IMR-90 (cell line): Measurements from ENCODE around the gene MRPL17. TPM values are rescaled to one million over a fixed set of nuclear protein-coding genes. Genes with fewer than 3 reads are reported as not detected.

Source experiments
- ATAC-seq: fragments of 200-7000 bp; cut with Tn5 transposase; 2 replicates; pipeline ENCODE4 v1.9.1; 2020; ENCODE audit warnings: low read depth, mild to moderate bottlenecking, moderate library complexity
- BruUV-seq: library from RNA; stranded (reverse); fragments of 400-500 nt; replicated peaks from 2 replicates; lab custom pipeline; 2021; lab: Mats Ljungman, UMichigan
- CTCF ChIA-PET: fragments of 300-600 bp; formaldehyde crosslinking; extraction: SDS; loops from one replicate; lab custom pipeline; 2021; ENCODE audit warnings: antibody characterized with exemption; lab: Yijun Ruan, JAX
- POLR2A ChIA-PET: fragments of 300-600 bp; sonication (Branson Sonifier 250); formaldehyde crosslinking; loops from one replicate; lab custom pipeline; 2022; ENCODE audit warnings: antibody characterized with exemption; ENCODE audit not compliant: unreplicated experiment; lab: Charles Lee
- DNase-seq: peaks from one replicate; pipeline ENCODE4 v3.0.0; 2013
- H2AFZ ChIP-seq: replicated peaks from 2 replicates; pipeline ENCODE3; 2013; ENCODE audit warnings: low read length, mild to moderate bottlenecking; ENCODE audit not compliant: poor library complexity
- H2AK5ac ChIP-seq: 2 replicates; pipeline ENCODE4 v1.6.1; 2013; ENCODE audit warnings: low read depth, low read length, inconsistent platforms
- H2AK9ac ChIP-seq: replicated peaks from 2 replicates; pipeline ENCODE3; 2013; ENCODE audit warnings: mild to moderate bottlenecking, low read depth, low read length, moderate library complexity; ENCODE audit not compliant: poor library complexity
- H2BK120ac ChIP-seq: 2 replicates; pipeline ENCODE4 v1.6.1; 2013; ENCODE audit warnings: low read depth, low read length, inconsistent platforms
- H2BK15ac ChIP-seq: 3 replicates; pipeline ENCODE4 v1.6.1; 2013; ENCODE audit warnings: low read depth, low read length, inconsistent platforms
- H2BK20ac ChIP-seq: 2 replicates; pipeline ENCODE4 v1.6.1; 2013; ENCODE audit warnings: low read depth, mild to moderate bottlenecking, inconsistent platforms, low read length, moderate library complexity
- H2BK5ac ChIP-seq: 2 replicates; pipeline ENCODE4 v1.6.1; 2013; ENCODE audit warnings: mild to moderate bottlenecking, low read depth, low read length, inconsistent platforms; ENCODE audit not compliant: poor library complexity, severe bottlenecking
- H3K14ac ChIP-seq: replicated peaks from 2 replicates; pipeline ENCODE4 v1.6.1; 2013; ENCODE audit warnings: low read depth, low read length, inconsistent platforms
- H3K18ac ChIP-seq: 2 replicates; pipeline ENCODE4 v1.6.1; 2013; ENCODE audit warnings: low read depth, low read length, control low read depth
- H3K23ac ChIP-seq: 2 replicates; pipeline ENCODE4 v1.6.1; 2013; ENCODE audit warnings: low read depth, low read length, inconsistent platforms
- H3K27ac ChIP-seq: 2 replicates; pipeline ENCODE4 v1.5.1; 2013; ENCODE audit warnings: mild to moderate bottlenecking, control low read depth, low read length; ENCODE audit not compliant: insufficient read depth
- H3K27me3 ChIP-seq: 2 replicates; pipeline ENCODE4 v1.6.1; 2013; ENCODE audit warnings: low read length; ENCODE audit not compliant: control insufficient read depth, insufficient read depth
- H3K36me3 ChIP-seq: 2 replicates; pipeline ENCODE4 v1.6.1; 2013; ENCODE audit warnings: low read length, mixed read lengths; ENCODE audit not compliant: control insufficient read depth, insufficient read depth
- H3K4ac ChIP-seq: 2 replicates; pipeline ENCODE4 v1.6.1; 2013; ENCODE audit warnings: low read depth, low read length, inconsistent platforms
- H3K4me1 ChIP-seq: 2 replicates; pipeline ENCODE4 v1.6.1; 2013; ENCODE audit warnings: low read length, mixed read lengths; ENCODE audit not compliant: control insufficient read depth, insufficient read depth
- H3K4me2 ChIP-seq: 2 replicates; pipeline ENCODE4 v1.6.1; 2013; ENCODE audit warnings: low read depth, mild to moderate bottlenecking, control low read depth, low read length, moderate library complexity
- H3K4me3 ChIP-seq: 2 replicates; pipeline ENCODE4 v1.5.1; 2013; ENCODE audit warnings: low read depth, mild to moderate bottlenecking, control low read depth, low read length, moderate library complexity; ENCODE audit not compliant: insufficient read depth
- H3K56ac ChIP-seq: 2 replicates; pipeline ENCODE4 v1.6.1; 2013; ENCODE audit warnings: low read length, inconsistent platforms; ENCODE audit not compliant: insufficient read depth; ENCODE audit errors: extremely low read depth
- H3K79me1 ChIP-seq, 2 experiments: 2 replicates each; pipeline ENCODE4 v1.6.1; 2013; ENCODE audit warnings: low read length in 2 of 2, inconsistent platforms in 1 of 2, low read depth in 1 of 2
- H3K9ac ChIP-seq: 2 replicates; pipeline ENCODE4 v1.6.1; 2013; ENCODE audit warnings: low read depth, low read length, control low read depth
- H3K9me1 ChIP-seq: 2 replicates; pipeline ENCODE4 v1.6.1; 2013; ENCODE audit warnings: low read length, inconsistent platforms; ENCODE audit not compliant: insufficient read depth
- H3K9me3 ChIP-seq: 2 replicates; pipeline ENCODE4 v1.6.1; 2013; ENCODE audit warnings: low read length; ENCODE audit not compliant: control insufficient read depth, insufficient read depth
- H4K20me1 ChIP-seq: 2 replicates; pipeline ENCODE4 v1.6.1; 2013; ENCODE audit warnings: low read length, inconsistent platforms; ENCODE audit not compliant: insufficient read depth
- H4K5ac ChIP-seq: 2 replicates; pipeline ENCODE4 v1.6.1; 2013; ENCODE audit warnings: mild to moderate bottlenecking, low read depth, low read length, control low read depth
- H4K8ac ChIP-seq, 2 experiments: 2 replicates each; pipeline ENCODE4 v1.6.1; 2013; ENCODE audit warnings: low read depth in 2 of 2, low read length in 2 of 2, control low read depth in 1 of 2, inconsistent platforms in 1 of 2
- H4K91ac ChIP-seq: 2 replicates; pipeline ENCODE4 v1.6.1; 2013; ENCODE audit warnings: low read depth, low read length, inconsistent platforms; ENCODE audit not compliant: insufficient read depth
- BHLHE40 ChIP-seq: fragments of 150-350 bp; IDR thresholded peaks from 2 replicates; pipeline ENCODE4 v1.6.1; 2016; ENCODE audit warnings: mild to moderate bottlenecking, low read depth, low read length
- CTCF ChIP-seq: conservative IDR thresholded peaks from 2 replicates; pipeline ENCODE4 v1.5.1; 2012; ENCODE audit warnings: mild to moderate bottlenecking, low read depth, low read length, improper control_type of control experiment
- MAFK ChIP-seq: IDR thresholded peaks from 2 replicates; pipeline ENCODE4 v1.6.1; 2012; ENCODE audit warnings: low read depth, low read length, improper control_type of control experiment
- MXI1 ChIP-seq: IDR thresholded peaks from 2 replicates; pipeline ENCODE4 v1.6.1; 2012; ENCODE audit warnings: low read depth, mild to moderate bottlenecking, low read length, moderate library complexity, borderline replicate concordance
- WGBS, 2 experiments: methylation state at CpG; one replicate each; pipeline versions ENCODE4 v1.1.5 to v1.1.7; 2013; ENCODE audit warnings: missing lambda C conversion rate in 2 of 2; ENCODE audit not compliant: insufficient read length in 1 of 2; ENCODE audit errors: extremely low coverage in 2 of 2; 5-methylcytosine and 5-hydroxymethylcytosine counted together
- dilution Hi-C: fragments of 300-500 bp; cut with HindIII; formaldehyde crosslinking; loops from one replicate; pipeline ENCODE4 v1.14.3; 2018; ENCODE audit warnings: low sequenced_read_pairs; ENCODE audit not compliant: unreplicated experiment
- in situ Hi-C: fragments of 300-500 bp; cut with MboI; formaldehyde crosslinking; loops from 3 replicates; pipeline ENCODE4 v1.14.3; 2019; ENCODE audit warnings: low sequenced_read_pairs, inconsistent platforms, mixed read lengths
- intact Hi-C: fragments of 100-400 bp; cut with micrococcal nuclease; formaldehyde crosslinking; loops from 2 replicates; pipeline ENCODE4 v1.10.0; 2022
- polyA plus RNA-seq, 3 experiments: library from polyadenylated mRNA; depleted of rRNA; stranded (reverse); fragments of >200 nt; gene quantifications; 2 replicates each; pipeline ENCODE4 v1.2.3, GENCODE V29; 2012; ENCODE audit warnings: low replicate concordance in 1 of 3
- total RNA-seq: library from RNA; depleted of rRNA; stranded (reverse); fragments of >200 nt; gene quantifications from 2 replicates; pipeline ENCODE4 v1.2.3, GENCODE V29; 2012

The MRPL17 gene
- total and polyA plus RNA-seq, 2 of the 4 experiments (the other 2 are of a cell fraction): 70.3 to 85.2 TPM

- Histone ChIP-seq H3K79me1 (peaks cover 5 to 40% of the 10 kb centered on the region in 2 experiments; a peak in 3 of 4 replicates), H4K91ac (peak overlapping the region; percentile 85), H3K4me1 (peaks cover 16% of the 10 kb centered on the region), H3K23ac (peak overlapping the region; percentile 64; the same call in 1 of the 2 replicates), H2BK5ac (no peak overlapping the region), H4K8ac (peak overlapping the region; percentile 47 to 94; a peak in 3 of 4 replicates), H4K20me1 (peaks cover 5% of the 10 kb centered on the region; the same call in 1 of the 2 replicates), H2BK20ac (peak overlapping the region; percentile 75; the same call in 1 of the 2 replicates), H3K4ac (peak overlapping the region; percentile 83), H3K9me1 (peaks cover 24% of the 10 kb centered on the region), H3K14ac (peak overlapping the region; percentile 64), H3K27me3 (0 out of 2 replicates have a peak, but pooled peaks cover 2% of the 10 kb centered on the region), H3K36me3 (peaks cover 6% of the 10 kb centered on the region; the same call in 1 of the 2 replicates), H3K9ac (no peak overlapping the region), H3K18ac (peak overlapping the region; percentile 1; the same call in 1 of the 2 replicates), H3K27ac (no peak overlapping the region; the same call in 1 of the 2 replicates), H2BK120ac (peak overlapping the region; percentile 81), H3K56ac (no peak overlapping the region), H2AK9ac (peak overlapping the region; percentile 86), H3K4me3 (no peak overlapping the region), H3K9me3 (no peaks in the 10 kb centered on the region), H4K5ac (peak overlapping the region; percentile 4; the same call in 1 of the 2 replicates), H3K4me2 (peak overlapping the region; percentile 1; the same call in 1 of the 2 replicates), H2AFZ (peak overlapping the region; percentile 83), H2AK5ac (peak overlapping the region; percentile 57), H2BK15ac (0 out of 3 replicates have a peak overlapping the region, but pooled peaks have one; percentile 2)
- intact Hi-C loops (no loop called here), in situ Hi-C loops (no loop called here), dilution Hi-C loops (no loop called here)
- ChIA-PET CTCF (interaction anchor here (0.5 kb wide), 1 partner anchor 72 kb away, joined by 3 read pairs; no protein-coding TSS in a partner anchor), POLR2A (no interaction called here)
- BruUV-seq: no TSS peak
- TF ChIP-seq CTCF: no peak
- TF ChIP-seq MAFK: no peak
- TF ChIP-seq BHLHE40: peak; percentile 89
- TF ChIP-seq MXI1: peak; percentile 55; the same call in 1 of the 2 replicates
- WGBS, 2 experiments: 49% methylated on average over 9 of the region's 12 CpGs; no CpG with 5 or more reads in 1 of the 2 experiments
- DNase-seq (peak; percentile 80), ATAC-seq (peak; percentile 48)
Observed at GRCh38 chr11:6646071-6646470, 37.1 kb downstream of the MRPL17 start.
